SK-N-DZ (cell line): Measurements from ENCODE around the gene PRPF40A.
A peak's percentile ranks its signal among the peaks of the same experiment; 100 is the strongest.

ENCODE experiments used
- DNase-seq: peaks from one replicate; pipeline ENCODE4 v3.0.0-alpha.2; 2015; ENCODE audit warnings: low spot score

PRPF40A gene

GRCh38 chr2:152718076-152718908 is 1.0 kb upstream of the PRPF40A start, which contains the start of gene ARL6IP6:
TSS of gene ARL6IP6 (plus strand) at chr2:152718620. CDS start at chr2:152718625, 5 bp downstream.
- DNase-seq = peak; percentile 93

- DNase-seq = no peak
Measured at GRCh38 chr2:152716805-152717227, 445 bp downstream of the PRPF40A start.

GRCh38 chr2:152715854-152716428 is 1.3 kb downstream of the PRPF40A start:
- DNase-seq = peak; percentile 48

- DNase-seq = no peak
Measured at GRCh38 chr2:152715112-152715511, 2.1 kb downstream of the PRPF40A start.

GRCh38 chr2:152710713-152711112 is 6.5 kb downstream of the PRPF40A start:
- no peak for DNase-seq

- no peak for DNase-seq
Measured at GRCh38 chr2:152708742-152709141, 8.5 kb downstream of the PRPF40A start.

- no peak for DNase-seq
Measured at GRCh38 chr2:152706477-152707021, 10.7 kb downstream of the PRPF40A start.

- DNase-seq = no peak
Measured at GRCh38 chr2:152701198-152701597, 16.1 kb downstream of the PRPF40A start.

GRCh38 chr2:152696476-152696875 is 20.8 kb downstream of the PRPF40A start:
- no peak for DNase-seq

GRCh38 chr2:152695763-152696162 is 21.5 kb downstream of the PRPF40A start:
- DNase-seq = no peak

GRCh38 chr2:152694161-152694661 is 23.1 kb downstream of the PRPF40A start:
- no peak for DNase-seq

GRCh38 chr2:152693033-152693432 is 24.2 kb downstream of the PRPF40A start:
- no peak for DNase-seq

- DNase-seq = no peak
Measured at GRCh38 chr2:152686321-152686720, 30.9 kb downstream of the PRPF40A start.

GRCh38 chr2:152683400-152683799 is 33.9 kb downstream of the PRPF40A start:
- DNase-seq = no peak

- DNase-seq = no peak
Measured at GRCh38 chr2:152682663-152683062, 34.6 kb downstream of the PRPF40A start.

GRCh38 chr2:152678808-152679207 is 38.5 kb downstream of the PRPF40A start:
- no peak for DNase-seq

- no peak for DNase-seq
Measured at GRCh38 chr2:152676461-152676860, 40.8 kb downstream of the PRPF40A start.

- no peak for DNase-seq
Measured at GRCh38 chr2:152674334-152674733, 42.9 kb downstream of the PRPF40A start.

- no peak for DNase-seq
Measured at GRCh38 chr2:152664725-152665124, 52.5 kb downstream of the PRPF40A start.

GRCh38 chr2:152661076-152661475 is 56.2 kb downstream of the PRPF40A start:
- DNase-seq = no peak

- no peak for DNase-seq
Measured at GRCh38 chr2:152658221-152658620, 59.0 kb downstream of the PRPF40A start.

- no peak for DNase-seq
Measured at GRCh38 chr2:152657043-152657442, 60.2 kb downstream of the PRPF40A start.

GRCh38 chr2:152655880-152656279 is 61.4 kb downstream of the PRPF40A start:
- DNase-seq = no peak
